GM10266 (cell line): ENCODE data around the gene LKAAEAR1.

Source experiments
- DNase-seq: peaks from one replicate; pipeline ENCODE4 v3.0.0; 2012; ENCODE audit errors: extremely low spot score
- TF ChIP-seq, protein P1 (sequence below): IDR thresholded peaks from 2 replicates; pipeline ENCODE4 v1.5.1; 2012; ENCODE audit warnings: mild to moderate bottlenecking, low read depth; ENCODE audit not compliant: control insufficient read depth, insufficient read depth; ENCODE audit errors: missing control alignments

LKAAEAR1 gene

DNA sequence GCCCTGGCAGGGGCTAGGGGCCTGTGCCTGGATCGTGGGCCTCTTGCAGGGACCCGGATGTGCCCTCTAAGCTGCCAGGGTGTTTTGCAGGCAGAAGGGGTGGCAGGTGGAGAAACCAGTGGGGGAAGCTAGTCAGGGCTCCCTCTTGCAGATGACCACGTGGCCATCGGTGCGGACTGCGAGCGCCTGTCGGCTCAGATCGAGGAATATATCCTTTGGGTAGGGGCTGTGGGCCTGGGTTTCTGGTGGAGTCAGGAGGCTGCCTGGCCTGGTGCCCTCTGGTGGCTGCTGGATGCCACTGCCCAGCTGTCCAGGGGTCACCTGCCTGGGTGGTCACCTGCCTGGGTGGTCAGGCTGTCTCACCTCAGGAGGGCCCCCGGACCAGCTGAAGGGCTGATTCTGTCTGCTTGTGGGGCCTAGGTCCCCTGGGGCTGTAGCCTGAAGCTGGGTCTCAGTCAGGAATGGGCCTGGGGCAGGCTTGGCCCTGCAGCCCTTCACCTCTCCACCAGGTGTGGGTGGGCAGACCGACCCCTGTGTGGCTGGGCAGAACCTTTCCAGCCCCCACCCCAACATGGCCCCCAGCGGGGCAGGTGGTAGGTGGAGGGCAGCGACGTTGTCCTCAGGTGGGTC, 14.5 kb downstream of the LKAAEAR1 start:
- DNase-seq = peak; percentile 68
- TF ChIP-seq, protein P1, sequence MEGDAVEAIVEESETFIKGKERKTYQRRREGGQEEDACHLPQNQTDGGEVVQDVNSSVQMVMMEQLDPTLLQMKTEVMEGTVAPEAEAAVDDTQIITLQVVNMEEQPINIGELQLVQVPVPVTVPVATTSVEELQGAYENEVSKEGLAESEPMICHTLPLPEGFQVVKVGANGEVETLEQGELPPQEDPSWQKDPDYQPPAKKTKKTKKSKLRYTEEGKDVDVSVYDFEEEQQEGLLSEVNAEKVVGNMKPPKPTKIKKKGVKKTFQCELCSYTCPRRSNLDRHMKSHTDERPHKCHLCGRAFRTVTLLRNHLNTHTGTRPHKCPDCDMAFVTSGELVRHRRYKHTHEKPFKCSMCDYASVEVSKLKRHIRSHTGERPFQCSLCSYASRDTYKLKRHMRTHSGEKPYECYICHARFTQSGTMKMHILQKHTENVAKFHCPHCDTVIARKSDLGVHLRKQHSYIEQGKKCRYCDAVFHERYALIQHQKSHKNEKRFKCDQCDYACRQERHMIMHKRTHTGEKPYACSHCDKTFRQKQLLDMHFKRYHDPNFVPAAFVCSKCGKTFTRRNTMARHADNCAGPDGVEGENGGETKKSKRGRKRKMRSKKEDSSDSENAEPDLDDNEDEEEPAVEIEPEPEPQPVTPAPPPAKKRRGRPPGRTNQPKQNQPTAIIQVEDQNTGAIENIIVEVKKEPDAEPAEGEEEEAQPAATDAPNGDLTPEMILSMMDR = peak; percentile 70

DNA sequence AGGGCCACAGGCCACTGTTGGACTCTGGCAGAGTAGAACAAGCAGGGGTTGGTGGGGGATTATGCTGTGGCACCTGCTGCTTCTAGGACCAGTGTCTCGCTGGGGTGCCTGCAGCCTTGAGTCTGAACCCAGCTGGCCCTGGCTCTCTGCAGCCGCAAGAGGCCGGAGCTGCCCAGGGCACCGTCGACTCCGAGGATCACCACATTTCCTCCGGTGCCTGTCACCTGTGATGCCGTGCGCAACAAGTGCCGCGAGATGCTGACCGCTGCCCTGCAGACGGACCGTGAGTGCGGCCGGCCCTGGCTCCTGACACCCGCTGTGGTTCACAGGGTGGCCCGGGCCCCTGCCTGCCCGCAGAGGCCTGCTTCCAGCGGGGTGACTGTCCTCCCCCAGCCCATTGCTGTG, 15.0 kb downstream of the LKAAEAR1 start:
- no peak for DNase-seq
- TF ChIP-seq, protein P1 = no peak

DNA sequence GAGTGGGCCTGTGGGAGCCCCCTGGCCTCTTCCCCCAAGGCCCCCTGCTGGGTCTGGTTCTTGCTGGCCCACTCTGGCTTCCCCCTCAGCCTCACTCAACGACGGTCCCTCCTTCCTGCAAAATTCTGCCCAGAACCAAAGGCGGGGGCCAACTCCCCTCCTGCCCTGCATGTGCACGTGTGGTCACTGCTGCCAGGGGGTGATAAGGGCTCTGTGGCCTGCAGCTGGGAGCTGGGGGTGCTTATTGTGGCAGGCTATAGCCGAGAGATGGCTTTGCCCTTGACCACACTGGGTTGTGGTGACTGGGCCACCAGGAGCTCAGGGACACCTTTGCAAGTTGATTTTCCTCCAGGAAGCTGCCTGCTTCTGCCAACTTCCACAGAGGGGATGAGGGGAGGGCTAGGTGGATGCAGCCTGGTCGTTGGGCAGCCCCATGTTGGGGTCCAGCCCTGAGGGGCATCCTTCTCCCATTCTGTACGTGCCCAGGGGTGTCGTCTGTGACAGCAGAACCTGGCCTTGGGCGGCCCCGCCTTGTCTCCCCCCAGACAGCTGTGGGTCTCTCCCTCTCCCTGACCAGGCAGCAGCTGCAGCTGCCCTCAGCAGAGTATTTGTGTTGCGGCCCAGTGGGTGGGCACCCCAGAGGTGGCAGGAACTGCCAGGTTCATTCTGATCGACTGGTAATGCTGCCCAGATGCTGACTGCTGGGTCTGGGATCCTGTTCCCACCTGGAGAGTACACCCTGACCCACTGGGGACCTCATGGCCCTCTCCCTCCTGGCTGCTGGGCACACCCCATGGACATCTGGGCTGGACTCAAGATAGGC, 15.6 kb downstream of the LKAAEAR1 start:
- DNase-seq = no peak
- TF ChIP-seq, protein P1 = no peak

DNA sequence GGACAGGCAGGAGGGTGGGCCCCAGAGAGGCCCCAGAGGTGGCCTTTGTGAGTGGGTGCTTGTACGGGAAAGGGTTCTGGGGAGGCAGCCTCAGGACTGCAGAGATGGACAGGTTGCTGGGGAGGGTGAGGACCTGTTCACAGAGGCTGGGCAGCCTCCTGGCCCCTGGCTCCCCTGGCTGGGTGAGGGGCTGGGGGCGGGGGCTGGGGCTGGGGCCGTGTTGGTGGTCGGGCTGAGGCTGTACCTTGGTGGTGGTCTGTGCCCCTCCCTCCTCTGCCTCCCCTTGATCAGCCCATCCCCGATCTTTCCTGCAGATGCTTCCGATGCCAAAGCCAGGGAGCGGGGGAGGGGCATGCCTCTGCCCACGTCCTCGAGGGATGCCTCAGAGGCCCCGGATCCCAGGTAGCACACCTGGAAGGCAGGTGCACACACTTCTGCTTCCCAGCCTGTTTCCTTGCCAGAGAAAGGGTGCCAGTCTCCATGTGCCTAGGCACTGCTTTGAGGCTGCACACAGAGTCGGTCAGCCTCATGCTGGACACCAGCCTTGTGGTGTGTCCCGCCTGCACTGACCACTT, 16.4 kb downstream of the LKAAEAR1 start:
- TF ChIP-seq, protein P1 = no peak
- DNase-seq = no peak

DNA sequence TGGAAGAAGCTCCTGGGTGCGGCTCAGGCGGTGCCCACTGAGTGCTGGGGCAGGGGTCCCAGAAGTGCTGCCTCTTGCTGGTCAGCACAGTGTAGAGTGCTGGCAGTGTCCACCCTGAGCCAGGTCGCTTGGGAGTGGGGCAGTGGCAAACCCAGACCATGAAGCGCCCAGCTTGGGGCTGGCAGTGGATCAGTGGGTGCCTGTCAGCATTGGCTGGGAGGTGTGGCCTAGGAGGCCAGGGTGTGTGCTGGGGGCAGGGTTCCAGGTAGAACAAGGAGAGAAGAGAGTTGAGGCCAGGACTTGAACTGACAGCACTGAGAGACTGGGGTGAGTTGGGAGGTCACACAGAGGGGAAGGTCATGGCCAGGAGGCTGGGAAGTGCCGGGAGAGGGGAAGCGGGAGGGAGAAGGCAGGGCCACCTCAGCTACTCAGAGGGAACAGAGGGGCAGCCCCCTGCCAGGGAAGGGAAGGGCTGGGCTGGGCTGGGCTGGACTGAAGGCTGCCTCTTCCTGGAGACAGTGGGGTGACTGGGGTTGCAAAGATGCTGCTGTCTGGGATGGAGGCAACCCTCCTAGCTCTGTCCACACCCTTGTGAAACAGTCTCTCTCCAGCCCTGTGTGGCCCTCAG, 17.1 kb downstream of the LKAAEAR1 start:
- TF ChIP-seq, protein P1 = no peak
- DNase-seq = no peak

DNA sequence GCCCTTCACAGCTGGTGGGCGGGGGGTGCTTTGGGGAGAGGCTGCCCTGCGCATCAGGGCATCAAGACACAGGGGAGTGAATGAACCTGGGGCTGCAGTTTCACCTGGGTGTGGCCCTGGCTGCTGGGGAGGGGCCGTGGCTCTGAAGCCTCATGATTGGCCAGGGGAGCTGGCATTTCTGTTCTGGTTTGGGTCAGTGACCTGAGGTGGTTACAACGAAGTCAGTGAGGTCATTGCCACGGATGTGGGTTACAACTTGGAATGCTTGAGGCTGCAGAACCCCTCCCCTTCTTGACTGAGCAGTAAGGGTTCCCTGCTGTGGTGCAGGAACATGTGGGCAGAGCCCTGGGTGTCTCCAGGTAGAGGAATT, 18.2 kb downstream of the LKAAEAR1 start:
- peak; percentile 83 for DNase-seq
- TF ChIP-seq, protein P1 = no peak
